ENCODE data around the gene CBARP. TPM values are rescaled to one million over a fixed set of nuclear protein-coding genes. Genes with fewer than 3 reads are reported as not detected.

Gene CBARP
- total and polyA plus RNA-seq, 2 experiments from 2014 or later, result 0.41 to 4.5 TPM

DNA sequence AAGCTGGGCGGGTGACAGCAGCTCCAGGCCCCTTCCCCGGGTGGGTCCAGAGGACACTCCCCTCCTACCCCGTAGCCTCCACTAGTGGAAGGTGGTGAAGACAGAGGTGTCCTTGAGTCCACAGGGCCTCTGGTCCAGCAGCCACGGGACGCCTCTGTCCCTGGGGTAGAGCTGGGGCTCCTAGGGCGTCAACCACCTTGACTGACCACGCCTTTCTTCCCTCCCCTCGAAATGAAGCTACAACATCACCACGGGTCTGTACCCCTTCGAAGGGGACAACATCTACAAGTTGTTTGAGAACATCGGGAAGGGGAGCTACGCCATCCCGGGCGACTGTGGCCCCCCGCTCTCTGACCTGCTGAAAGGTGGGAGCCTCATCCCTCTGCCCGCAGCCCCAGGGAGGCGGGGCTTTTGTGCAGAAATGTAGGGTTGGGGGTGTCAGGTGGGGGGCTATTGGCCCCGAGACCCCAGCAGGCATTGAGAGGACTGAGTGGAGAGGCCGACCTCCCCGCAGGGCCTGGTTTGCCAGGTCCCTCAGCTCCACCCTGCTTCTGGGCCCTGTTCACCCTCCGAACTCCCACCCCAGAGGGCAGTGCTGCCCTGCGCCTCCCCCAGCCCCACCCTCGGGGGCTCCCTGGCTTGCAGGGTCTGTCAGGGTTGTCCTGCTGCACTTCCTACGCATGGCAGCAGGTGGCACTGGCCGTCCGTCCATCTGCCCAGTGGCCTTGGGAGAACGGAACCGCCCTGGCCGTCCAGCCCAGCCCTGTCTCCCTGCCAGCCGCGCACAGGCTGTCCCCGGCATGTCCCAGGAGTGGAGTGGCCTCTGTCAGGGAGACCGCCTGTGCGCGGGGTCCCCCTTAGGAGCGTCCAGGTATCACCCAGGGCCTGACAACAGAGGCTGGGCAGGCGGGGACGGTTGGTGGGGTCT, 16.6 kb downstream of the CBARP start:
- Histone ChIP-seq H3F3A (ENCODE audit: insufficient read depth) (no peaks in the 10 kb centered on the region), H3K9me3 (ENCODE audit: low read depth) (no peaks in the 10 kb centered on the region), H3K27ac (no peak overlapping the region), H3K27me3 (replicated peaks; ENCODE audit: insufficient read depth) (no peaks in the 10 kb centered on the region), H3K4me3 (no peak overlapping the region), H3K4me2 (ENCODE audit: unreplicated experiment) (no peak overlapping the region), H2AFZ (no peak overlapping the region), H3K36me3 (ENCODE audit: low read depth) (no peaks in the 10 kb centered on the region; the same call in 1 of the 2 replicates), H3K4me1 (ENCODE audit: insufficient read depth) (peaks cover 2% of the 10 kb centered on the region; the same call in 1 of the 2 replicates), H3K9me2 (ENCODE audit: insufficient read depth) (no peaks in the 10 kb centered on the region), H4K20me1 (ENCODE audit: insufficient read depth) (no peaks in the 10 kb centered on the region), H3K9ac (no peak overlapping the region), H3K79me2 (ENCODE audit: insufficient read depth) (peaks cover 50% of the 10 kb centered on the region)
- in situ Hi-C loops (cut with MboI), result no loop called here
- TF ChIP-seq EZH2phosphoT487 (IDR thresholded peaks at IDR 0.05; ENCODE audit: insufficient read depth, low read depth) (no peak), EZH2 (IDR thresholded peaks at IDR 0.05; ENCODE audit: insufficient read depth, poor library complexity, severe bottlenecking) (no peak)
- DNase-seq, result peak; percentile 63
- 75% methylated on average over 28 to 37 of the region's 38 CpGs for WGBS, 2 experiments (ENCODE audit: low coverage in 1 of 2, low lambda C conversion rate in 2 of 2, missing lambda C conversion rate in 2 of 2)

DNA sequence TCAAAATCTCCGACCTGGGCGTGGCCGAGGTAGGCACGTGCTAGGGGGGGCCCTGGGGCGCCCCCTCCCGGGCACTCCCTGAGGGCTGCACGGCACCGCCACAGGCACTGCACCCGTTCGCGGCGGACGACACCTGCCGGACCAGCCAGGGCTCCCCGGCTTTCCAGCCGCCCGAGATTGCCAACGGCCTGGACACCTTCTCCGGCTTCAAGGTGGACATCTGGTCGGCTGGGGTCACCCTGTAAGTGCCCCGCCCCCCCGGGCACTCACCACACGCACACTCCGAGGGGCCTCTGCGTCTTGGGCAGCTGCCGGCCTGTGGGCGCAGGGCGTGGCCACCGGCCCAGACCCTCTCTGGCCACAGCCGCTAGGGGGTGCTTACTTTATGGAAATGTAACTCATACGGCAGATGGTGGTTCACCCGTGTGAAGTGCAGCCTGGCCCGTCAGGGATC, 17.3 kb downstream of the CBARP start:
- Histone ChIP-seq H3K36me3 (ENCODE audit: low read depth) (no peaks in the 10 kb centered on the region; the same call in 1 of the 2 replicates), H2AFZ (no peak overlapping the region), H3K79me2 (ENCODE audit: insufficient read depth) (peaks cover 57% of the 10 kb centered on the region), H3K4me3 (no peak overlapping the region), H4K20me1 (ENCODE audit: insufficient read depth) (no peaks in the 10 kb centered on the region), H3K27me3 (replicated peaks; ENCODE audit: insufficient read depth) (no peaks in the 10 kb centered on the region), H3F3A (ENCODE audit: insufficient read depth) (no peaks in the 10 kb centered on the region), H3K4me1 (ENCODE audit: insufficient read depth) (peaks cover 7% of the 10 kb centered on the region; the same call in 1 of the 2 replicates), H3K9me2 (ENCODE audit: insufficient read depth) (no peaks in the 10 kb centered on the region), H3K9me3 (ENCODE audit: low read depth) (no peaks in the 10 kb centered on the region), H3K27ac (no peak overlapping the region), H3K4me2 (ENCODE audit: unreplicated experiment) (no peak overlapping the region), H3K9ac (no peak overlapping the region)
- in situ Hi-C loops (cut with MboI), result no loop called here
- 81 to 86% methylated on average over 26 to 27 of the region's 33 CpGs for WGBS, 2 experiments (ENCODE audit: low coverage in 1 of 2, low lambda C conversion rate in 2 of 2, missing lambda C conversion rate in 2 of 2)
- DNase-seq, result no peak
- no peak for TF ChIP-seq EZH2 (IDR thresholded peaks at IDR 0.05; ENCODE audit: insufficient read depth, poor library complexity, severe bottlenecking)
- no peak for TF ChIP-seq EZH2phosphoT487 (IDR thresholded peaks at IDR 0.05; ENCODE audit: insufficient read depth, low read depth)

GRCh38 chr19:1219786-1220476, 17.9 kb downstream of the CBARP start:
- Histone ChIP-seq H3K9me2 (ENCODE audit: insufficient read depth) (no peaks in the 10 kb centered on the region), H3K4me1 (ENCODE audit: insufficient read depth) (peaks cover 13% of the 10 kb centered on the region; the same call in 1 of the 2 replicates), H3K79me2 (ENCODE audit: insufficient read depth) (peaks cover 63% of the 10 kb centered on the region), H3K9me3 (ENCODE audit: low read depth) (no peaks in the 10 kb centered on the region), H3K4me2 (ENCODE audit: unreplicated experiment) (no peak overlapping the region), H4K20me1 (ENCODE audit: insufficient read depth) (no peaks in the 10 kb centered on the region), H2AFZ (no peak overlapping the region), H3K36me3 (ENCODE audit: low read depth) (no peaks in the 10 kb centered on the region; the same call in 1 of the 2 replicates), H3K9ac (no peak overlapping the region), H3K27me3 (replicated peaks; ENCODE audit: insufficient read depth) (no peaks in the 10 kb centered on the region), H3F3A (ENCODE audit: insufficient read depth) (no peaks in the 10 kb centered on the region), H3K4me3 (no peak overlapping the region), H3K27ac (no peak overlapping the region)
- no peak for DNase-seq
- WGBS, 2 experiments (ENCODE audit: low coverage in 1 of 2, low lambda C conversion rate in 2 of 2, missing lambda C conversion rate in 2 of 2), result 93 to 94% methylated on average over 15 to 18 of the region's 19 CpGs
- in situ Hi-C loops (cut with MboI), result no loop called here
- no peak for TF ChIP-seq EZH2phosphoT487 (IDR thresholded peaks at IDR 0.05; ENCODE audit: insufficient read depth, low read depth)
- TF ChIP-seq EZH2 (IDR thresholded peaks at IDR 0.05; ENCODE audit: insufficient read depth, poor library complexity, severe bottlenecking), result no peak

GRCh38 chr19:1218751-1219567, 18.8 kb downstream of the CBARP start:
- no peak overlapping the region for H2AFZ ChIP-seq
- H3K4me2 ChIP-seq (ENCODE audit: unreplicated experiment), result no peak overlapping the region
- no peak overlapping the region for H3K4me3 ChIP-seq
- H3K79me2 ChIP-seq (ENCODE audit: insufficient read depth), result peaks cover 72% of the 10 kb centered on the region
- no peaks in the 10 kb centered on the region for H3K9me2 ChIP-seq (ENCODE audit: insufficient read depth)
- H3K9ac ChIP-seq, result no peak overlapping the region
- H3K4me1 ChIP-seq (ENCODE audit: insufficient read depth), result peaks cover 22% of the 10 kb centered on the region
- 91% methylated on average over 26 to 37 of the region's 37 CpGs for WGBS, 2 experiments (ENCODE audit: low coverage in 1 of 2, low lambda C conversion rate in 2 of 2, missing lambda C conversion rate in 2 of 2)
- H4K20me1 ChIP-seq (ENCODE audit: insufficient read depth), result no peaks in the 10 kb centered on the region
- TF ChIP-seq EZH2phosphoT487 (IDR thresholded peaks at IDR 0.05; ENCODE audit: insufficient read depth, low read depth) (no peak), EZH2 (IDR thresholded peaks at IDR 0.05; ENCODE audit: insufficient read depth, poor library complexity, severe bottlenecking) (no peak)
- no peaks in the 10 kb centered on the region for H3F3A ChIP-seq (ENCODE audit: insufficient read depth)
- H3K27ac ChIP-seq, result no peak overlapping the region
- in situ Hi-C loops (cut with MboI), result no loop called here
- no peaks in the 10 kb centered on the region for H3K27me3 ChIP-seq (replicated peaks; ENCODE audit: insufficient read depth)
- H3K36me3 ChIP-seq (ENCODE audit: low read depth), result no peaks in the 10 kb centered on the region; the same call in 1 of the 2 replicates
- DNase-seq, result no peak
- no peaks in the 10 kb centered on the region for H3K9me3 ChIP-seq (ENCODE audit: low read depth)

Data from GM23248 (cell line).